H1 (cell line): ENCODE measurements around the gene KRT37.

Experiments
- ATF2 ChIP-seq: IDR thresholded peaks from 2 replicates; pipeline ENCODE4 v1.6.1; 2012; ENCODE audit warnings: low read length, inconsistent platforms
- CHD2 ChIP-seq: IDR thresholded peaks from 2 replicates; pipeline ENCODE4 v1.6.1; 2012; ENCODE audit warnings: low read length, improper control_type of control experiment
- CTCF ChIP-seq, 3 experiments: IDR thresholded peaks; 1 replicate in 2 of 3; 2 replicates in 1 of 3; pipeline versions ENCODE4 v1.5.1 to v1.6.1; 2011; ENCODE audit warnings: low read length in 3 of 3, mild to moderate bottlenecking in 3 of 3, inconsistent platforms in 2 of 3, low read depth in 1 of 3, moderate library complexity in 1 of 3; ENCODE audit not compliant: insufficient read depth in 1 of 3; ENCODE audit errors: control extremely low read depth in 1 of 3
- RAD21 ChIP-seq, 2 experiments: IDR thresholded peaks in 1 of 2; conservative IDR thresholded peaks in 1 of 2; 2 replicates each; pipeline ENCODE4 v1.6.1; 2011; ENCODE audit warnings: low read depth in 2 of 2, low read length in 2 of 2, improper control_type of control experiment in 1 of 2, inconsistent platforms in 1 of 2, mild to moderate bottlenecking in 1 of 2, moderate library complexity in 1 of 2
- TAF1 ChIP-seq: IDR thresholded peaks from 2 replicates; pipeline ENCODE4 v1.6.1; 2011; ENCODE audit warnings: mild to moderate bottlenecking, low read depth, low read length
- TCF12 ChIP-seq: IDR thresholded peaks from 2 replicates; pipeline ENCODE4 v1.6.1; 2011; ENCODE audit warnings: low read depth, mild to moderate bottlenecking, low read length

GRCh38 chr17:41393826-41394225 lies 30.6 kb downstream of the KRT37 start:
- TF ChIP-seq CTCF (IDR thresholded peaks at IDR 0.05; ENCODE audit: control extremely low read depth in 1 of 3, insufficient read depth in 1 of 3, low read depth in 1 of 3, low read length in 3 of 3) = no peak
- no peak for TF ChIP-seq RAD21 (IDR thresholded peaks at IDR 0.05 in 1 of 2, conservative IDR thresholded peaks at IDR 0.05 in 1 of 2; ENCODE audit: low read depth in 2 of 2, low read length in 2 of 2)
- no peak for TF ChIP-seq TAF1
- TF ChIP-seq CHD2 = no peak
- no peak for TF ChIP-seq ATF2
- no peak for TF ChIP-seq TCF12
